Measurements from ENCODE around the gene MSN.
"Not testable (repeated sequence)": the region's sequence is repeated elsewhere in the genome, so short reads cannot be mapped to it uniquely, and the experiment has no call there.

Gene MSN

DNA sequence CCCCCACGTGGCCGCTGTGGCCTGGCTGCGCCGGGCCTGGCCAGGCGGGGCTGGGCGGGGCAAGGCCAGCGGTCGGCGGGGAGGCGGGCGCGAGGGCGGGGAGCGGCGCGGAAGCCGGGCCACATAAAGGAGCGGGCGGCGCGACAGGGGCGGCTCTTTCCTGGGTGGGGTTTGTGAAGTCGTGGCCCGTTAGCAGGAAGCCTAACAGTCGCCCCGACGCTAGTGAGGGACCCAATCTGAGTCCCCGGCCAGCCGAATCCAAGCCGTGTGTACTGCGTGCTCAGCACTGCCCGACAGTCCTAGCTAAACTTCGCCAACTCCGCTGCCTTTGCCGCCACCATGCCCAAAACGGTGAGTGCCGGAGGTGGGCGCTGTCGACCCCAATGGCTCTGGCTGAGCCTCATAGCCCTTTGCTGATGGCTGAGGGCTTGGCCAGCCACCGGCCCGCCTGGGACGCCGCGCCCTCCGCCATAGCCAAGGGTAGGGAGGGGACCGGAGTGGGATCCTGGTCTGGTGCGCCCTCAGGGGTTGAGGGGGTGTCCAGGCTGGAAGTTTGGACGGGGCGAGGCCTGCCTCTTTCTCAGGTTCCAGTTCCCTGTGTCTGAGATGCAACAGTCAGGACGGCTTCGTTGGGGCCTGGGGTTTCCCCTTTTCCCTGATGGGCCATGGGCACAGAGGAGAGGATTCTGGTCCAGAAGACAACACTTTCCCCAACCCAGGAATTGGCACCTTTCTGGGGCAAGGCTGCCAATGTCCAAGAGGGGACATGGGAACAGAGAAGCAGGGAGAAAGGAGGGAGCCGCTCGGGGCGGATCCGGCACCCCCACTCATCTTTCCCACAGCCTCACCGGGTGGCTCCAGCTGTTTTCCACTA, at the start of gene MSN:
MSN (plus strand) TSS at position 152 of the 874 bp plus-strand sequence; CDS start at position 340, 188 bp downstream.
- DNase-seq: peak; percentile 27

DNA sequence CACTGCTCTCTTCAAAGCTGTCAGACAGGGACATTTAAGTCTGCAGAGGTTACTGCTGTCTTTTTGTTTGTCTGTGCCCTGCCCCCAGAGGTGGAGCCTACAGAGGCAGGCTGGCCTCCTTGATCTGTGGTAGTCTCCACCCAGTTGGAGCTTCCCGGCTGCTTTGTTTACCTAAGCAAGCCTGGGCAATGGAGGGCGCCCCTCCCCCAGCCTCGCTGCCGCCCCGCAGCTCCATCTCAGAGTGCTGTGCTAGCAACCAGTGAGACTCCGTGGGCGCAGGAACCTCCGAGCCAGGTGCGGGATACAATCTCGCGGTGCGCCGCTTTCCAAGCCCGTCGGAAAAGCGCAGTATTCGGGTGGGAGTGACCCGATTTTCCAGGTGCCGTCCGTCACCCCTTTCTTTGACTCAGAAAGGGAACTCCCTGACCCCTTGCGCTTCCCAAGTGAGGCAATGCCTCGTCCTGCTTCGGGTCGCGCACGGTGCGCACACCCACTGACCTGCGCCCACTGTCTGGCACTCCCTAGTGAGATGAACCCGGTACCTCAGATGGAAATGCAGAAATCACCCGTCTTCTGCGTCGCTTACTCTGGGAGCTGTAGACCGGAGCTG, 47.3 kb upstream of the MSN start:
- DNase-seq: peak; percentile 7

GRCh38 chrX:65630771-65631170, 36.7 kb upstream of the MSN start:
- no peak for DNase-seq

GRCh38 chrX:65633826-65634225, 33.6 kb upstream of the MSN start:
- no peak for DNase-seq

DNA sequence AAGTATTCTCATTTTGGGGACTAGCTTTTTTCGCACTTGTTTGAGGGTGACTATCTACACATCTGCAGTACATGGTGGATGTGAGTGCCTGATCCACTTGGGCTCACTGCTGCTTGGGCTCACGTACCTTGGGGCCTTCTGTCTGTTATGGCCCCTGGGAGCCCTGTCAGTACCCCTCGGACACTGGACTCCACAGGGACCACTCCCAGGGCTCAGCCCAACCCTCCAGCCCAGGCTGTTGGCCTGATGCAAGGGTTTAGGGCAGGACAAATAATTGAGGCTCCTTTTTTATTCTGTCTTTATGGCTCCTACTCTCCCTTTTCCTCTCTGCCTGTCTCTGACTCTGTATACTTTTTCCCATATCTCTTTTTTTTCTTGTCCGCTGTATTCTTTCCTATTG, 32.7 kb upstream of the MSN start:
- no peak for DNase-seq

GRCh38 chrX:65635378-65635777, 32.1 kb upstream of the MSN start:
- no peak for DNase-seq

GRCh38 chrX:65635822-65636221, 31.6 kb upstream of the MSN start:
- DNase-seq: no peak

- DNase-seq: not testable (repeated sequence)
These were observed 31.2 kb upstream of the MSN start for GRCh38 chrX:65636261-65636660.

GRCh38 chrX:65637335-65637734, 30.1 kb upstream of the MSN start:
- DNase-seq: no peak

- DNase-seq: no peak
These were observed 24.5 kb upstream of the MSN start for GRCh38 chrX:65642914-65643491.

DNA sequence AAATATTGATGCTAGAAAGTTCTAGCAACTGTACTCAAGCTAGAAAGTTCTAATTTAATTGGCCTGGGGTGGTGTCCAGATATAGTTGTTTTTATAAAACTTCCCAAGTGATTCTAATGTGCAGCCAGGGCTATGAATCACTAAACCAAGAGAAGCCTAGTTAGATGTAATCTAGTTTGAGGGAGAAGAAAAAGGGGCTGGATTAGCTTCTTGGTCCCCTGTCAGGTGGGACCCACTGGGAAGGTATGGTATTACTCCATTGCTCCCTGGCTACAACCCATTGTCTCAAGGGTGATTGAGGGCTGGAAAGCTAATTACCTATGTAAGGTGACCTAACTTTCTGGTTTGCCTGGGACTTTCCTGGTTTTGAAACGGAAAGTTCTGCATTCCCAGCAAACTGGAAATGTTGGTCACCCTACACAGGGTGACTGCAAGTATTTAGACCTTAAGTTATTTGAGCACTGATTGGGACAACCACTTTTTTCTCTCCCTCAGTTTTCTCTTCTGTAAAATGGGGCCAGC, 23.9 kb upstream of the MSN start:
- DNase-seq: no peak

GRCh38 chrX:65644621-65645289, 22.7 kb upstream of the MSN start:
- DNase-seq: no peak

DNA sequence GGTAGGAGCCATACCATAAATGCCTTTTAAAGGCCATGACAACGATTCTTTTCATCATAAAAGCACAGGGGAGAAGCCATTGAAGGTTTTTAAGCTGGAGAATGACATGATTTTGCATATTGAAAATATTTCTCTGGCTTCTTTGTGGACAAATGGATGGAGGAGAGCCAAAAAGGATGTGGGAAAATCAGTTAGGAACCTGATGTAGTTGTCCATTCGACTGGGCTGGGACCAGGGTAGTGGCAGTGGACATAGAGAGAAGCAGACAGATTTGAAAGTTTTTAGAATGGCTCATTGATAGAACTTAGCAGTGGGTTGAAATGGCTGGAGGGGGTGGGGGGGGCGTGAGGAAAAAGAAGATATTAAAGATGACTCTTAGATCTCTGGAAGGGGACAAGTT, 19.7 kb upstream of the MSN start:
- DNase-seq: no peak

- no peak for DNase-seq
These were observed 15.4 kb upstream of the MSN start for GRCh38 chrX:65652098-65652497.

GRCh38 chrX:65657009-65657441, 10.4 kb upstream of the MSN start:
- not testable (repeated sequence) for DNase-seq

GRCh38 chrX:65657659-65658058, 9.8 kb upstream of the MSN start:
- no peak for DNase-seq

DNA sequence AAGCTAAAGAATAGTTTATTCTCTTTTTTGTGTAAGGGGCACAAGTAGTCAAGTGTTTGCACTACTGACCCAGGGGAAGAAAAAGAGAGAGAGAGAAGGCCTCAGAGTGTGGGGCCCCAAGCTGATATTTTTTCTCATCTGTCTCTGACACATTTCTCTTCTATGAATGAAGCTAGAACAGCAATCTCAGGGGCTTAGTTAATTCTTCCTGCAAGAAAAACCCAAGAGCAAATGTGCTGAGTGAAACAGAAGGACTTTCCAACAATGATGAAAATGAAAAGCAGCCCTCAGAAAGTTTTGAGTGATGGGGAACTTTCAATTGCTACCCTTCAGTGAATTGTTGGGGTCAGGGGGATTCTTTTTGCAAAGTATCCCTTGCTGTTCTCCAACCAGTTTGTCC, 9.2 kb upstream of the MSN start:
- no peak for DNase-seq

DNA sequence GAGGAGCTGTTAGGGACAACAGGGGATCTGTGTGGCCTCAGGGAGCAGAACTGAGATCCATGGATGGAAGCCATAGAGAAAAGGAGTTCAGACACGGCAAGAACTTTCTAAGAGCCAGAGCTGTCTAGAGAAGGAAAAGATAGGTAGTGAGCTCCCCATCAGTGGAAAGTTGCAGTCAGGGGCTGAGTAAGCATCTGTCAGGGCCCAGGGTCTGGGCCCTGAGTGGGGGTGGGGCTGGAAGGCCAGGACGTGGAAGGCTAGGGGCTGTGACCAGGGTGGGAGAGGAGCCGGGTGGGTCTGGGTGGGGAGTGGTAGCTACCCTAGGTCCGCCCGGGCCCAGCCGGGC, 324 bp upstream of the MSN start:
- DNase-seq: no peak

DNA sequence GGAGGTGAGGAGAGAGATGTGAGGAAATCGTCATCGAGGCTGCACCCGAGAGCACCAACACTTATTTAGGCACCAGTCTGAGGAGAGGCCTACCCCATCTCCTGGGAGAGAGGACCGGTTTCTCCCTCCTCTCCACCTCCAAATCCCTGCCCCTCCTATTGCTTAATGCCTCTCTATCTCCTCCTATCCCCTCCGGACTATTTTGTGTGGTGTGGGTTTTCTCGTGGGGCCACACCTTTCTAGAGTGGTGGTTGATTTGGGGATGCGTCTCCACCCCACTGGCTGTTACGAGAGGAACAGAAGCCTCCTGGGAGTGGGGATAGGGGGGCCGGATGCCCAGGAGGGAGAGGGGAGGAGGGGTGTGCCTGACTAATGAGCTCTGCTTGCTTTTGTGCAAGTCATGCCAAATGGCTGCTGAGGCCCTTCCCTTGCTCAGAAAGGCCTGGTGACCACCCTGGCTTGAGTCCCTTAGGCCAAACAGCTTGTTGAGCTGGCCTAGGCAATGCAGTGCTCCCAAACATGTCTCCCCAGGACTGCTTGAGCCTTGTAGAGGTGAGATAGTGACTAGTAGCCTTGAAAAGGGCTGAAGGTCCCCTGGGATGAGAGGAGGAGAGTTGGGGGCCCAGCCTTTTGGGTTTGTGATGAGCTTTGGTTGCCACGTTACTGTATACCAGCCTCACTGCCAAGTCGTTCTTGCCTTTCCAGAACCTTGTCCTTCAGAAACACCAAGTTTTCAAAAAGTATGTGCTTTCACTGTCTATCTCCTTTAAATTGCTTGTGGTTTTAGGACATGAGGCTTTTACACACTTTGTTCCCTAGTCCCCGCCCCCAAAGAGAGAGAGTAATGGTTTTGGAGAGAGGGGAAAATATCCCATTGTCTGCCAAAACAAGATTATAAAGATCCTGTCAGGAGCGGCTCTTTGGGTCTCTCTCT, 1.2 kb downstream of the MSN start:
- DNase-seq: peak; percentile 62

DNA sequence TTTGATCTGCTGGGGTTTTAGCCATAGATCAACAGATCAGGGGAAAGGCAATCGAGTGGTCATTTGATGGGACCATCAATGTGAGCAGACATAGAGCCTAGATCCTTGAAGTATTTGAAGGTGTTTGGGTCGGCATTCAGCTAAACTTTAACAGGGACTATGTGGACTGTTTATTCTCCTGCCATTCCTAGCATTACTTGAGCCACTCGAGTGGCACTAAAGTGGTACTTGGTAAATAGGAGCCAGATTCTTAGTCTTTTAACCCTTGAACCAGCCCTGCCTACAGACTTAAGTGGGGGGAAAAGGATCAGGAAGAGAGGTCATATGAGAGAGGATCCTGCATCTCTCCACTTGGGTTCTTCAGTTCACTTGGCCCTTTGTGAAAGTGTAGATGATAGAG, 3.8 kb downstream of the MSN start:
- DNase-seq: no peak

GRCh38 chrX:65671966-65672365, 4.5 kb downstream of the MSN start:
- no peak for DNase-seq

- no peak for DNase-seq
These were observed 6.4 kb downstream of the MSN start for GRCh38 chrX:65673857-65674203.
